Effector CD8-positive, alpha-beta T cell (primary cell): ENCODE results near the gene EMCN.
"Not testable (repeated sequence)": the region's sequence is repeated elsewhere in the genome, so short reads cannot be mapped to it uniquely, and the experiment has no call there.

Experiments
- DNase-seq: peaks from one replicate; lab custom pipeline; 2025; lab: John Stamatoyannopoulos, UW

Gene EMCN

DNA sequence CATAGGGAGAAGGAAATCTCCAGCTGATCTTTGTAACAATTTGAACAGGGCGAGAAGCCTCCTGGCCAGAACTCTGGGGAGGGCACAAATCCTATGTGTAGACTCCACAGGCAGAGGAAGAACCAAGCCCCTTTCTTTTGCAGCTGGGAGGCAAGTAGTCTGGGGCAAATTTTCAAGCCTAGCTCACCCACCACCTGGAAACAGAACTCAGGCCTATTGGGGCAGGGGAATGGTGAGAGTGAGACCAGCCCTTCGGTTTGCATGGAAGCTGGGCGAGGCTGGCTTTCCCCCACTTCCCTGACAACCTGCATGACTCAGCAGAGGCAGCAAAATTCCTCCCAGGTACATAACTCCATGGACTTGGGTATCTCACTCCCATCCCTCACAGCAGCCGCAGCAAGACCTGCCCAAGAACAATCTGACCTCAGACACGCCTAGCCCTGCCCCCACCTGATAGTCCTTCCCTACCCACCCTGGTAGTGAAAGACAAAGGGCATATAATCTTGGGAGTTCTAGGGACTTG is 138.2 kb downstream of the EMCN start:
- no peak for DNase-seq

DNA sequence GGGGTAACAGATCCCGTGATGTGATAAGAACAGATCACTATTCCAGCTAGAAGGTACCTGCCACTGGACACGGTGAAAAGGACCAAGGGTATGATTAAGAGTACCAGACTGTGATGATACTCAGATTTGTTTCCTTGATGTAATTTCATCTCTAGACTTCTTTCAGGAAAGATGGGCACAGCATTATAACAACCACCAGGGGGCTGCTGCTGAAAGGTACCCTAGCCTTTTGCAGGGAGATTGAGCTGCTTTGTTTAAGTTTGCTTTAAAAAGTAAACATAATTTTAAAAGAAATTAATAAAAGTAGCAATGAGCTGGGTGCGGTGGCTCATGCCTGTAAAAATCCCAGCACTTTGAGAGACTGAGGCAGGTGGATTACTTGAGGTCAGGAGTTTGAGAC is 145.4 kb downstream of the EMCN start:
- DNase-seq, result no peak

DNA sequence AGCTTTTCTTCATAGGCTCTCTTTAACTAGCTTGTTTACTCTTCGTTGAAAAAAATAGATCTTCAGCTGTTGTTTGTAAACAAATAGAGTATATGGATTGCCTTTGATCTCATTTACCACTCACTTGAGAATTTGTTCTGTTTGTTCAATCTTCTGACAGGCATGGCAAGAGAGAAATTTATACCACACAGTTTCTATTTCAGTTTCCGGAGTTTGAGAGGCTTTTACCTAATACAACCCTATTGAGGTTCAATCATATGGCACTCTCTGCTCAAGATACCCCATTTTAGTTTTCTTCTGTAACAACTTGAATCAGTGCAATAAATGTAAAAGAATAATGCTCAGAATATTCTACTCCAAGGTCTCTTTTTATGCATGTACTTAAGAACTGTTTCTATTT is 148.0 kb downstream of the EMCN start:
- DNase-seq, result no peak

DNA sequence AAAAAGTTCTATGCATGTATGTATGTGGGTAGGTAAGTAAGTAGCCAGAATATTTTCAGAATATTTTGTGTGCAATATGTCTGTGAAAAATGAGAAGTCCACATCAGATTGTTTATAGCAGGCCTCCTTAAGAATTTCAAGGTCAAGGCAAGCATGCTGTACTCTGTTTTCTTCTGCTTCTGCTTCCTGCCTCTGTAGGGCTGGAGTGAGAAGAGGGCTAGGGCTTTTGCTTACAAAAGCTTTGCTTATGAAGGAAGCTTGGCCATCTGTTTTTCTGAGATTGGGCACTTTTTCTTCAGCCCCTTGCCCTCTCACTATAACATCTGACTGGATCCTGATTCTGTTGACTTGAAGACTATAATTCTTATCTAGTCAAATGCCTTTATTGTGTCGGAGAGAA is 150.4 kb downstream of the EMCN start:
- DNase-seq, result no peak

DNA sequence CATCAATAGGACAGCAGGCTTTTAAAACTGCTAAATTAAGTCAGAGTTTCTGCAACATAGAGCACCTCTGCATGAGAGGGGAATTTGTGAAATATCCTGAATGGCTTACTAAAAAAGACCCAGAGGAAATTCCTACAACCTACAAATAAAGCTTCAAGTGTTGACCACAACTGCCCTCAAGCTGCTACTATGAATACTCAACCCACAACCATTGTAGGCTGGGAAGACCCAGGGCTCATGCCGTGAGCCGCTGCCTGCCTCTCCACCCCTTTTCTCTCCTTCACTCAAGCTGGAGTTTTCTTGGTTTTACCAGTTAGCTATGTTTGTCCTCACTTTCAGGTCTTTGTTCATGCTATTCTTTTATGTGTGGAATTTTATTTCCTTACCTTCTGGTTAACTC is 151.6 kb downstream of the EMCN start:
- DNase-seq, result no peak

DNA sequence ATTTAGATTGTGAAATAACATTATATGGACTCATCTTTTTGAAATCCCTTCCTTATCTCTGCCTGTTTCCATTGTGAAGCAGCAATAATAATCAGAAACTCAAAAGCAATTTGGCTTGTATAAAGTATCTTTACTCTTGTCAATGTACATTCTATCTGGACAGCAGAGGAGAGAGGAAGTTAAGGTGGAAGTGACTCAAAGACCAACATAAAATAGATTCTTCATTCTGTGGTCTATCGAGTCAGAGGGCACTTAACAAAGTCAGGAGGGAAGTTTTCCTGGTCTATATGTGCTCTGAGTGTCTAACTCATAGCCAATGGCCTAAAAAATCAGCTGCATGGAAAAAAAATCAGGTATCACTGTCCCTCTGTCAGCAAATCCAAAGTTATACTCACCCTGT is 155.5 kb downstream of the EMCN start:
- no peak for DNase-seq

DNA sequence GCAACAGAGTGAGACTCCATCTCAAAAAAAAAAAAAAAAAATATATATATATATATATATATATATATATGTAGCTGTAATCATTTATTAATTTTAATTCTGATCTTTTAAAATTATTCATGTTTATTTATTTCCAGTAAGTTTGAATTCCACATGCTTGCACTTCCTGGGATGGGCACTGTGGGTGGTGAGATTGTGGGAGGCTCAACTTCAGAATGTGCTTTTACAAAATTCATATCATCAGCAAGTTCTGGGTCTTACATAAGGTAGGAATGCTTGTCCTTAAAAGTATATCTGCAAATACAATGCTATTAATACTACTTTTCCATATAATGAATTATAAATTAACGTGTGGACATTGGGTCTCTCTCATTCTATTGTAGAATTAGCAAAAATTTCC is 156.5 kb downstream of the EMCN start:
- no peak for DNase-seq

DNA sequence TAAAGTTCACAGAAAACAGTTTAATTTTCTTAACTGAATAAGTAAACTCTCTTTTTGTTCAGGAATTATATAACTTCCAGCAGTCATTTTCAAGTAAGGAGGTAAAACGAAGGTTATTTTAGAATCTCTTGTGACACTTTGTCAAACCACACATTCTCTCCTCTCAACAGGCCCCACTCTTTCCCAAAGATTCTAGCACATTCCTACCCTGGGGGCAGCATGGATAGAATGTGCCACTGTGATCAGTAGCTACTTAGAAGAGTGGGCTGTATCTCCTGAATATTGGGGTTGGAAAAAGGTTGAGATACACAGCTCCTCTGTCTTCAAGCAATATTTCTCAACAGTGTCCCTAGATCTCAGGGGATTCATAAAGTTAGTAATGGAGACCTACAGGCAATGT is 157.6 kb downstream of the EMCN start:
- no peak for DNase-seq

DNA sequence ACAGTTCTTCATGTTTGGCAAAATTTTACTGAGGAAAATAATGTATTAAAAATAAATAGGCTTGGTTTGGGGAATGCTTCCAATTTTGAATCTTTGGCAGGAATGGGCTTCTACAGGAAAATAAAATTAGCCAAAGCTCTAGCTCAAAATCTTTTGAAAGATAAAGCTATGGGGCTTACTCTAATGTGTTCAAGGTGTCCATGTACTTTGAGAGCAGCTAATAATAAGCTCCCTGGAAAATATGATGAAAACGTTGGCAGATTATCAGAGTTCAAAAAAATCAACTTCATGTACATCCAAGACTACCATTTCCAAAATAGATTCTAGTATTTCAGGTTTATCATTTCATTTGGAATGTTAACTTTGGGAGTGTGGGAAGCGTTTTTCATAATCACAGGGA is 158.4 kb downstream of the EMCN start:
- DNase-seq, result no peak

DNA sequence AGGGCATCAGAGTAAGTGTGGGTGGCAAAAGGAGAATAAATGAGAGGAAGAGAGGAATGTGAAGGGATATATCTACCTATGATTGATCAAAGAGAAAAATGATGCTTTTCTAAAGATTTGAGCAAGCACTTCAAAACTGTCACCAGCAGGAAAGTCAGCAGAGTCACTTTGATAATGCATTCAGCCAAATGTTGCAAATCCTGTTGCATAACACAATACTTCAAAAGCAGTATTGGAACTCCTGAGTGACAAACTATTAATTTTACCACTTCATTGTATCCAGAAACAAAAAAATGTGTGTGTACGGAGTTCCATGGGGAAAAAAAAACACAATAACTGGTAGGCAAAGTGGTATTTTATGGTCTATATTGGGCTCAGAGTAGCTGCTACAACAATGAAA is 160.3 kb downstream of the EMCN start:
- DNase-seq, result no peak

DNA sequence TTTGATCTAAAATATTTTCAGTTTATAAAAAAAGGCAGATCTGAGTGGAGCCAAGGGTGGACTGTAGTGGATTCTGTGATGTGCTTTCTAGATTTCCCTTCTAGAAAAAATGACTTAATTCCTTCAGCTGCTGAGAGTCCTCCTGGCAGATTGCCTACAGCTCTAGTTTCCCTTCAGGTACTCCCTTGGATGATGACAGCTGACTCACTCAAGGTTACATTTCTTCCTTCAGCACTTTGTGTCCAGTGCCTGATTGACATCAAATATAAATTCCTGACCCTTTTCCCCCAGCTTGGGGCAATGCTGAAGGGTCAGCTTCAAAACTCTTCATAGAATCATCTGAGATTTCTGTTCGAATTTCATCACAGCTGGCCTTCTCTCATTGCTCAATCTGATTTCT is 161.7 kb downstream of the EMCN start:
- DNase-seq, result no peak

DNA sequence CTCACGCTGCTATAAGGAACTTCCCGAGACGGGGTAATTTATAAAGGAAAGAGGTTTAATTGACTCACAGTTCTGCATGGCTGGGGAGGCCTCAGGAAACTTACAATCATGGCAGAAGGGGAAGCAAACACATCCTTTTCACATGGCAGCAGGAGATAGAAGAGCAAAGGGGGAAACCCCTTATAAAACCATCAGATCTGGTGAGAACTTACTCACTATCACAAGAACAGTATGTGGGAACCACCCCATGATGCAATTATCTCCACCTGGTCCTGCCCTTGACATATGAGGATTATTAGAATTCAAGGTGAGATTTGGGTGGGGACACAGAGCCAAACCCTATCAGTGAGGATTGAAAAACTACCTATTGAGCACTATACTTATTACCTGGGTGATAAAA is 165.5 kb downstream of the EMCN start:
- not testable (repeated sequence) for DNase-seq

DNA sequence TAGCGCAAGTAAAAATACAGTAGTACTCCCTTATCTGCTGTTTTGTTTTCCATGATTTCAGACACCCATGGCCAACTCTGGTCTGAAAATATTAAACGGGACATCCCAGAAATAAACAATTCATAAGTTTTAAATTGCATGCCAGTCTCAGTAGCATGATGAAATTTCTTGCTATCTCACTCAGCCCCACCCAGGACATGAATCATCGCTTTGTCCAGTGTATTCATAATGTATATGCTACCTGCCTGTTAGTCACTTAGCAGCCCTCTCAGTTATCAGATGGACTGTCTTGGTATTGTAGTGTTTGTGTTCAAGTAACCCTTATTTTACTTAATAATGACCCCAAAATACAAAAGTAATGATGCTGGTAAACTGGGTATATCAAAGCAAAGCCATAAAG is 169.3 kb downstream of the EMCN start:
- no peak for DNase-seq

DNA sequence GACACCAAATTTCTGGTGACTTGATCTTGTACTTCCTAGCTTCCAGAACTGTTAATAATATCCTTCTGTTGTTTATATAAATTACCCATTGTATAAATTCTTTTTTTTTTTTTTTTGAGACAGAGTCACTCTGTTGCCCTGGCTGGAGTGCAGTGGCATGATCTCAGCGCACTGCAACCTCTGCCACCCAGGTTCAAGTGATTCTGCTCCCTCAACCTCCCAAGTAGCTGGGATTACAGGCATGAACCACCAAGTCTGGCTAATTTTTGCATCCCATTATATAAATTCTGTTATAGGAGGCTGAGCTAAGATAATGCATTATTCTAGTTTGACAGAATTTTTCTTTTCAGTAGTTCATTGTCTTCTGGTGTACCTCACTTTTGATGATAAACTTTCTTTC is 170.6 kb downstream of the EMCN start:
- DNase-seq, result no peak

DNA sequence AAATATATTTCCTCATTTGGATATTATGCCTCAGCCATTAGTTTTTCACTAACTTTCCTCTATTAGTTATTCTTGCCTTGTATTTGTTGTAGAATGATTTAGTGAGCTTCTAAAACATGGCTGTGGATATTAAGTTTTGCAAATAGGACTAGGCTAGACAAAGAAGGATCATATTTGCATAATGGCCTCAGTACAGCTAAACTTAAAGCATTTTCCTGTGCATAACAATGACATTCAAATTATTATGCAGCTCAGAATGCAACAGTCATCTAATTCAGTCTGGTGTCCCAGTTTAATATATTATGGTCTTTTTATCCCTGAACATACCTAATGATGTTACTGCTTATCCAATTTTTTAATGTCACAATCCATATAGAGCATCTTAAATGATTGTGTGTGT is 172.2 kb downstream of the EMCN start:
- no peak for DNase-seq
